ENCODE results near the gene LDLRAD4.

Gene LDLRAD4

DNA sequence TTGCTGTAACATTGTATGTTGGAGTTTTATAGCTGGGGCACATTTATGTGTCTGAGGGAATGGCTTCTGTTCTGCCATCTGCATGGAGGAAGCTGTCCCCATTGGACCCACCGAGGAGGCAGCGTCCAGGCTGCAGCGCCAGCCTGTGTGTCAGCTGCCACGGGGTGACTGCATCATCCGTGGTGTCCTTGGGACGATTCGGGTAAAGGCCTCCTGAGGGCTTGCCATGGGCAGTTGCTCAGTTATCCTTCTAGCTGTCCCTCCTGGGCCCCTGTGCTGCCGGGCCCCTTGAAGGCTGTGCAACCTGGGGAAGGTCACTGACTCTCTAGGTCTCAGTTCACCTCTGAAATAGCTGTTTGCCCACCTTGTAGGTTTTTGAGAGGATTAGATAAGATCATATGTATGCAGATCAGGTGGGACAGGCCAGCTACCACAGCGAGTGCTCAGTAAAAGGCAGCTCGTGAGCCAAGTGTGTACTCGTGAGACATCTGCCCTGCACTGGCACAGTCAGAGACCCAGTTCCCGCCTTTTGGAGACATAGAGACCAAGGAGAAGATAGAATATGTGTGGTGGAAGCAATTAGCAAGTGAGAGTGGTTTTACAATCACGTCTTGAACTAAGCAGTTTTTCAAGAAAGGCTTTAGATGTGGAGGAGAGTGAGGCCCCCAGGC lies 10.6 kb downstream of the LDLRAD4 start:
- no peak for DNase-seq (ENCODE audit: low read depth)

DNA sequence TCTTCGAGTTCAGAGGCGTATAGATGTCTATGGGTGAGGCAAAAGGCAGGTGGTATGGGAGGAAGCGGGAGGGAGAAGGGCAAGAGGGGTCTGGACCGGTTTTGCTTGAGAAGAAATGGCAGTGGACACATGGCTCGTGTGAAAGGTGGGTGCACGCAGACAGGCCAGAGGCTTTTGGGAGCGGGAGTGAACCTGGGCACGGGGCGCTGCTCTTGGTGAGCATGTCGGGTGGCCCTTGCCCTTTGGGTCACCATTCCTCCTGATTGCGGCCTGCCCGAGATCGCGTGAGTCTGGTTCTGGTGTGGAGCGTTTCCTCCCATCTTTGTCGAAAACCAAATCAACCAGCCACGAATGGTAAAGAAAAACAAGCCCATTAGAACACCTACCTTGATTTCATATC lies 12.6 kb downstream of the LDLRAD4 start:
- DNase-seq (ENCODE audit: low read depth) = no peak

DNA sequence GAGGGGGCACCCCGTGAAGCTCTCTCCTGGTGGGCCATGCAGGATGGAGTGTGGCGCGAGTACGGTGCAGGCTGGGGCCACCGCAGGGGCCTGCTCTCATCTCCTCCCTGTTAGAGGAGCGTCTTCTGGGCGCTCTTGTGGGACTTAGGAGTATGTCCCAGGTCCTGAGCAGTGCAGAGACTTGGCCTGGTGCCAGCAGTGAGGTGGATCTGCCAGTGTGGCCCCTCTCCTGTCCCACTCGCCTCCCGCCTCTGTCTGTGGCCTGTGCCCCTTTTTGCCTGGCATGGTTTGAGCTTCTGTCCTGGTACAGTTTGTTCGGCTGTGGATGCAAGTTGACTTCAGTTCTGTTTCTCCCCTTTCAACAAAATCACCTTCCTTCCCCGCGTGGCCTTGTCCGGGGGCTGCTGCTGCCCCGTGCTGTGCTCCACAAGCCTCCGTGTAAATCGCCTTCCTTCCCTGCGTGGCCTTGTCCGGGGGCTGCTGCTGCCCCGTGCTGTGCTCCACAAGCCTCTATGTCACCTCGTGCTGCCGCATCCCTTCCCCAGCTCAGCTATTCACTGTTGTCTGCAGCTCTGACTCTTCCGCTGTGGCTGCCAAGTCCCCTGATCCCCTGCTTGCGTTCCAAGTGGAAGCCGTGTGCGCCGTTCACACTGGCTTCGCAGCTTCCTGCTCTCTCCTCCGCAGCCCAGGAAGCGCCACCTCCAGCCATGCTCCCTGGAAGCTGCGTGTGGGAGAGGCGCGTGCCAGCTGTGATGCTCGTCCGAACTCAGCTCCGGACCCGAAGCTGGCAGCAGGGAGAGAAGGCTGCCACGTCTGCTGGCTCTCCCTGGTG lies 13.7 kb downstream of the LDLRAD4 start:
- no peak for DNase-seq (ENCODE audit: low read depth)

DNA sequence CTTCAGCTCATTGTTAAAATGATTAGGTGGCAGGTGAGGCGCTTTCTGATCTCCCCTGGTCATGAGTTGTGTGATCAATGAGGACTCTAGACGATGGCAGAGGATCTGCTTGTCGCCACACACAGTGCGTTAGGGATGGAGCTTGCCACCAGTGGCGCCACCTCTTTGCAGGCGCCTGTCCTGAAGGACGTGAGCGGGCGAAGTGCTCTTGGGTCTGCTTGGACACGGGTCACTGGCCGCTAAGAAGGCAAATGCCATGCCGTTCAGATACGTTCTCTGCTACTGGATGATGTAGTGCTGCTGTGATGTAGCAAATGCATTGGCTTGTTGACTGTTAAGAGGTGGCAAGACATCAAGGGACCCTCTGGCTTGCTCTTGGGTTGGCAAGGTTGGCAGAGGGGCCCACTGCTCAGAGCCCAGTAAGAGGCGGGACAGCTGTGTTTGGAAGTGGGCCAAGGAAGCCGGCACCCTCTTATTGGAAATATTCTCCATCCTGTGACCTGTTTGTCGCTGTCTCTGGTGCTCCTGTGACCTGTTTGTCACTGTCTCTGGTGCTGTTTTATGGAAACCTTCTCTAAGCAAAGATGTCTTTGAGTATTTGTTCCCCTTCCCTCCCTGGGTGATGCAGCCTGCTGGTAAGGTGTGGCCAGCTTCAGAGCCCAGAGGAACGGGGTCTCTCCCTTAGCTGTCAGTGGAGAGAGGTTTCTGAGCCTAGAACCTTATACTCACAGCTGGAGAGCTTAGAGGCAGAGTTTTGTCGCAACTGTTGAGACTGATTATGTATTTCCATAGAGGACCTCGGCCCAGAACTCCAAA lies 14.6 kb downstream of the LDLRAD4 start:
- DNase-seq (ENCODE audit: low read depth) = no peak

DNA sequence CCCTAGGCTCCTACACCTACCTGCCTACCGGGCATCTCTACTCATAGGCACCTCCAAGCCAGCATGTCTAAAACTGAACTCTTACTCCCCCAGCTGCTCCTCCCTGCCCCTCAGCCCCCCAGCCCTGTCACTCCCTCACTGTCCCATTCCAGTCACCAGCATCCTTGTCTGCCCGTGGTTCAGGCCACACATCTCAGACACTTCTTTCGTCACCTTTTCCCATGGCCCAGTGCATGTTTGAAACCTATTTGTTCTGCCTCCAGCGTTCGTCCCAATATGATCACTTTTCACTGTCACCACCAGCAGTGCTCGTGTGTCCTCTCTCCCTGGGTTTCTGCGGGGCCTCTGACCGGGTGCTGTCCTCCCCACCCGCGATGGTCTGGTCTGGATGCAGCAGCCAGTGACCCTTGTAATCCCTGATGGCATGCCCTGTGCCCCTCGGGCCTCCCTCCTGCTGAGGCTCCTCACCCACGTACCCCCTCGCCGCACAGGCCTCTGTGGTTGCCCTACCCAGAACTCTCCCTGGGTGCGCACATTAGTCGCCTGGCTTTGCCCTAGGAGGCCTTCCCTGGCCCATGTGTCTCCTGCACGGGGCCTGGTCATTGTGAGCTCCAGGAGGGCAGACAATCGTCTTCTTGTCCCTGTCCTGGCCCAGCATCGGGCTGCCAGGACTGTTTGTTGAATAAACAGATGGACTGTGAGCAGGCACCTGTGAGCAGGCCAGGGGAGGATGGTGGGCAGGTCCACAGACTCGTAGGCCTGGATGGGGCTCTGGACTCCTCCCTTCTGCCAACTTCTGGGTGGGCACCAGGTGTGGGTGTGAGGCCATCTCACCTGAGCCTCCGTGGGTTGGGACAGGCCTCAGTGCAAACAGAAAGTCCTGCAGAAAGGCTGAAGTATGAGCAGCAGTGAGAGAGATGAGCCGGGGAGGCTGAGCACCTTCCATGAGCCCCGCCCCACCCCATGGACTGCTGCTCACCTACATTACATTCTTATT lies 15.5 kb downstream of the LDLRAD4 start:
- no peak for DNase-seq (ENCODE audit: low read depth)

DNA sequence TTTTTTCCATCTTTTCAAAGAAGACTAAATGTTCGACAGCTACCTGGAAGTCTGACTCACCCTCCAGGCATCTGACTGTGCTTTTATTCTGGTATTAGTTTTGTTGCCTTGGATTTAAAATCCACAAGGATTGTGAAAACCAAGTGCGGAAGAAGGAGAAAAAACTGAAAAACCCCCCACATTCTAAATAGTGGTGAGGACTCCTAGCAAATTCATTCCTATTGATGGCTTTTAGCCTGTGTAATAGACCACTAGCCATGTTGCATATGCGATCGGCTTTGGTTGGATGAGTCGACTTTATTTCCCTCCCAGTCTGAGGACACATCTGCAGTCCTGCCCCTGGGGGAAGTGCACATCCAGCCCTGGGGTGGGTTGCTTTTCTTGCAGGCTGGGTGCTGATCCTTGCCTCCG lies 16.9 kb downstream of the LDLRAD4 start:
- no peak for DNase-seq (ENCODE audit: low read depth)

DNA sequence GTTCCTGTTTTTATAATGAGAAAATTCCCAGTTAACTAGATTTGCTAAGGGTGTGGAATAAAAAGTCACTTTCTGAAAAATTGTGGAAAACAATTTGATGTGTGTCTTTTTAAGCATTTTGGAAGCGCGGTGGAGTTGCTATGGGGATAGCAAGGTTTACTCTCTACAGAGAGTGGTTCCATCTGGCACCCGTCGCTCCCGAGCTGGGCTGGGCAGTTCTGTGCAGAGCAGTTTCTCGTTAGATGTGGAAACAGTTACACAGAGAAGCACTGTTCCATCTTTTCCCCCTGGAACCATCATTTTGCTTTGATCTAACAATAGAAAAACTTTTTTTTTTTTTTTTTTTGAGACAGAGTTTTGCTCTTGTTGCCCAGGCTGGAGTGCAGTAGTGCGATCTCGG lies 17.4 kb downstream of the LDLRAD4 start:
- DNase-seq (ENCODE audit: low read depth) = no peak

DNA sequence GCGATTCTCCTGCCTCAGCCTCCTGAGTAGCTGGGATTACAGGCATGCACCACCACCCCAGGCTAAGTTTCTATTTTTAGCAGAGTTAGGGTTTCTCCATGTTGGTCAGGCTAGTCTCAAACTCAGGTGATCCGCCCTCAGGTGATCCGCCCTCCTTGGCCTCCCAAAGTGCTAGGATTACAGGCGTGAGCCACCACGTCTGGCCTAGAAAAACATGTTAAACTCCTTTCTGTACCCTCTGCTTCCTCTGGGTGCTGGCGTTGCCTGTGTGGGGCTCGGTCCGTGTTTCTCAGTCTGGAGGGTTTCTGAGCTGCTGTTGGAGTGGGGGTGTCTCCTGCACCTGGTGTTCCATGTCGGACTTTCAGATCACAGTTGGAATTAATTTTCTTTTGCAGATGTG lies 17.9 kb downstream of the LDLRAD4 start:
- DNase-seq (ENCODE audit: low read depth) = no peak

DNA sequence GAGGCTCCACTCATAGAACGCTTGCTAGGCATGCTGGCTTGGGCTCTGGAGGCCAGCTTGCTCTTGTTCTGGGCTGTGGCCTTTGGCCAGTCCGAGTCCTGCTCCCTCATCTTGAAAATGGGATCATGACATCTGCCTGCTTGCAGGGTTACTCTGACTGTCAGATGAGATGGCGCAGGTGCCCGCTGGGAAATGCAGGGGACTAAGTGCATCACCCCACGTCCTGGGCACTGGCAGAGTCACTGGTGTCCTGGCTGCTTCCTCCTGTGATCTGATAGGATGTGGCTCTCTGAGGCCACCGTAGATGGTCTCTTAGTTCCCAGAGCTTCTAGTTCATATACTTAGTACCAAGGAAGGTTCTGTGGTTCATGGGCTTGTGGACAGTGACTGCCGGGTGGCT lies 18.5 kb downstream of the LDLRAD4 start:
- DNase-seq (ENCODE audit: low read depth) = no peak

DNA sequence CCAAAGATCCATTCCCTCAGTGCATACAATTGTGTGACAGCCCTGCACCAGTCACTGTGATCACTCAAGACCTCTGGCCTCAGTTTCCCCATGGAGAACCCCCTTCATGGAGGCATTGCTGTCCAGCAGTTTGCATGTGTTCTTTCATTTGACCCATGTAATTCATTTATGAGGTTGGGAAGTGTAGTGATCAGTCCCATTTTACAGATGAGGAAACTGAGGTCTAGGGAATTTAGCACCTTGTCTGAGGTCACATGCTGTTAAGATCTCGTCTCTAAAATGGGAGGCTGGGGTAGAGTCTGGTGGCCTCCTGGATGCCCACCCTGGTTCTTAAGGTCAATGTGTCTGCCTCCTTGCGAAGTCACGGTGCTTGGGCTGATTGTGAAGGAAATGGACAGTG lies 19.1 kb downstream of the LDLRAD4 start:
- no peak for DNase-seq (ENCODE audit: low read depth)

DNA sequence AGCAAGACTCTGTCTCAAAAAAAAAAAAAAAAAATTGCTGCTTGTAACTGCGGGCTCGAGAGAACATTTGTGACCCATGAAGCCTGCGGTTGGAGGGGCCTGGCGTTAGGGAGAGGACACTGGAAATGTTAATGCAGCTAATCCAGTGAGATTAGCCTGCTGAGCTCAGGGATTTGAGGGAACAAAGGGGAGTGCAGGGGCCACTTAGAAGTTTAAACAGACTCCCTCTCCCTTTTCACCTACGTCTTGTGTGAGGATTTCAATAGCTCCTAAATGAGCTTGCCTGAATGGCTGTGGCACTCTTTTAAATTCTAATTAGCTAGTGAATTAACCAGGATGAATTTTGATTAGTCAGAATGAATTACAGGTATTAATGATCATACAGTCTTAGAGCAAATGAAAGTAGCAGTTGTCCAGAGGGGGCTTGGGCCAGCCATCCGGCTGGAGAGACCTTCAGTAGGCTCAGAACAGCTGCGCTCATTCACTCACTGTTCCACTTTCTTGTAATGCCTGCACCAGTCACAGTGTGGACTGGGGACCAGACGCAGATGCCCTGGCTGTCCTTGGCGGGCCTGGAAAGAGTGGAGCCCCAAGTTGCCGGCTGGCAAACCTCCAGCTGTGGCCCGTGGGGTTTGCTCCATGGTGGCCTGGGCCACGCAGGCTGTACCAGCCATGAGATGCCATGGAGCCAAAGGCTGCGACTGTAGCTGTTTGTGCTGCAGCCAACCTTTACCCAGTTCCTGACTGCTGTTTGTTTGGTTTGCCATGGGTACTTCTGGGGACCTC lies 20.8 kb downstream of the LDLRAD4 start:
- DNase-seq (ENCODE audit: low read depth) = no peak

DNA sequence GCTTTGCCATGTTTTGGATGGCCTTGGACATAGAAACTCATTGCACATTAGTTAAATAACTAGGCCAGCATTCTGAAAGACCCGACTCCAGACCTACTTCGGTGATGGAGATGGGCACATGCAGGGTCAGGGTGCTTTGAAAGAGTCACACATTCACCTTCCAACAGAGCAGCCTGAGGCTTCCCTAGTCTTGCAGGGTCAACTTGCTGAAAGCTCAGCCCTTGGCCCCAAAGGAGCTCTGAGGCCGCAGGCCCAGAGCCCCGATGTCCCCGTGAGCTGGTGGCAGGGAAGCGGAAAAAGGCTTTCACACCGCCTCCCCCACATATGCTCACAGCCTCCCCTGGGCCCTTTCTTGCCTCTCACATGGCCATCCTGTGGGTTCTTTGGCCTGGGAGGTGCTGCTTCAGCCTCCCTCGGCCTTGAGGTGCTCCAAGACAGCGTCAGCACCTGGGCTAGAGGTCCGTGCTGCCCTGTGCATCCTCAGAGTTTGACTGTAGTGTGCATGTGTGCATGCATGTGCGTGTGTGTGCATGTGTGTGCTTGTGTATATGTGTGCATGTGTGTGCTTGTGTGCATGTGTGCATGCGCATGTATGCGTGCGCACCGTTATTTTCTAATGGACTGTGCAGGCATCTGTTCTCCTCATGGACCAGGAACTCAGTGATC lies 21.6 kb downstream of the LDLRAD4 start:
- no peak for DNase-seq (ENCODE audit: low read depth)

DNA sequence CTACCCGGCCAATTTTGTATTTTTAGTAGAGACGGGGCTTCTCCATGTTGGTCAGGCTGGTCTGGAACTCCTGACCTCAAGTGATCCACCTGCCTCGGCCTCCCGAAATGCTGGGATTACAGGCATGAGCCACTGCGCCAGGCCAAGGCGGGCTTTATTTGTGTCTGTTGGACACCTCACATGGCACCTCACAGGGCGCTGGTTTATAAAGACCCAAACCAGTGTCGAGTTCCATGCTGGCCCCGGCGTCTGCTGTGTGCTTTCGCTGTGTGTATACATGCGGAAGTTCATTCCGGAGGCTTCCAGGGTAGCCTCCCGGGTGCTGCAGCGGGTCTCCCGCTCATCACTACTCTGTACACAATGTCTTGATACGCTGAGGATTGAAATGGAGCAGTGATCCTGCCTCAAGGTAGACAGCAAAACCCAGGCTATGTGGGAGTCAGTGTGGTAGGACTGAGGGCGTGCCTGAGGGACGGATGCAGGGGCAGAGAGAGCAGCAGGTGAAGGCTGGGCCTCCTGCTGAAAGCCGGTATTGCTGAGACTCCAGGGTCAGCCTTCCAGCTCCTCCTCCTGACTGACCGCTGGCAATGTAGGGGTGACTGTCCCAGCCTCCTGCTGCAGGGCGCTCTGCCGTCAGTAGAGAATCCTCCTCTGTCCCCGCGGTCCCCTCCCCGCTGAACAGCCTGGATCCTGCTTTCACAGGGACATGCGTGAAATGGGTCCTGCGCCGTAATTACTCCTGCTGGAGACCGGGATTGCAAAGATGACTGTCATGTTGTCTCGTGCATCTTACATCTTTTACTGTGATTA lies 22.7 kb downstream of the LDLRAD4 start:
- no peak for DNase-seq (ENCODE audit: low read depth)

DNA sequence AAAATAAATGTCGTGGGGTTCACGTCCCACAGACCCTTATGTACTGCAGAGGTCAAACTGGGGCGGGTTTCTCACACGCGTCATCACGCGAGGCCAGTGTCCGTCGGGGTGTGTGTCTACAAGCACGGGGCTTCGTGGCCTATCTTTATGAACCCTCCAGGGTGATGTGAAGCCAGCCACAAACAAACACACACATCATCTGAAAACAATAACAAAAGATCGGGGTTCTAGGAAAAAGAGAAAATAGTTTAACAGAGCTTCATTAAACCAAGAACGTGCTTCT lies 23.3 kb downstream of the LDLRAD4 start:
- no peak for DNase-seq (ENCODE audit: low read depth)

DNA sequence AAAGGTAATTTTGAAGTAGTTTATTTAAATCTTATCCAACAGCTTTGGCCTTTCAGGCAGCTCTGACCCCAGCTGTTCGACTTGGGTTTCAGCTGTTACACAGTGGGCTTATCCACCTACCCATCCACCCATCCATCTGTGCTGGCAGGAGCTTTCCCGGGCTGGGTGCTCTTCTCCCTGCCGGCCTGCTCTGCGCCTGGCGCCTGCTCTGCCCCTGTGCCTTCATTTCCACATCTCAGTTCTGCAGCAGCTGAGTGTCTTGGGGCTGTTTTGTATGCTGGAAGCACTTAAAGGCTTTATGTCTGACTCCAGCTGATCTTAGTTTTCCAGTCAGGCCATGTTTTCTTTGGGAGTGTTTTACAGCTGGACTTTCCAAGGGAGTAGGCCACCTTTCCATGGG lies 24.2 kb downstream of the LDLRAD4 start:
- no peak for DNase-seq (ENCODE audit: low read depth)

DNA sequence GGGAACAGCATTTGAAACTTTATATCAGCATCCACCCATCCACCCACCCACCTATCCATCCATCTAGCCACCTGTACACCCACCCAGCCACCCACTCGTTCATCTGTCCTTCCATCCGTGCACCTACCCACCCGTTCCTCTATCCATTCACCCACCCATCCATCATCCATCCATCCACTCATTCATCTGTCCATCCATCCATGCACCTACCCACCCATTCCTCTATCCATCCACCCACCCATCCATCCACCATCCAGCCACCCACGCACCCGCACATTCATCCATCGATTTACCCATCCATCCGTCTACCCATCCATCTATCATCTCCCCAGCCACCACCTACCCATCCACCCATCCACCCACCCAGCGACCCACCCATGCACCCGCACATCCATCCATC lies 24.8 kb downstream of the LDLRAD4 start:
- no peak for DNase-seq (ENCODE audit: low read depth)

DNA sequence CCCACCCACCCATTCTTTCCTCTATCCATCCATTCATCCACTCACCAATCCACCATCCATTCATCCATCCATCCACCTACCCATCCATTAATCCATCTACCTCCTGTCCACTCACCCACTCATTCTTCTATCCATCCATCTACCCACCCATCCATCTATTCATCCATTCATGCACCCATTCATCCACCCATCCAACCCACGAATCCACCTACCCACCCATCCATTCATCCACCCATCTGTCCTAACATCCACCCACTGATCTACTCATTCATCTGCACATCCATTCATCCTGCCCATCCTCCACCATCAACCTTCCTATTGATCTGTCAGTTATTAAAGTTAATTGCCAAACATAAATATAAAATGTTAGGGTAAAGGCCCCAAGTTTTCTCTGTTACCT lies 25.6 kb downstream of the LDLRAD4 start:
- no peak for DNase-seq (ENCODE audit: low read depth)

DNA sequence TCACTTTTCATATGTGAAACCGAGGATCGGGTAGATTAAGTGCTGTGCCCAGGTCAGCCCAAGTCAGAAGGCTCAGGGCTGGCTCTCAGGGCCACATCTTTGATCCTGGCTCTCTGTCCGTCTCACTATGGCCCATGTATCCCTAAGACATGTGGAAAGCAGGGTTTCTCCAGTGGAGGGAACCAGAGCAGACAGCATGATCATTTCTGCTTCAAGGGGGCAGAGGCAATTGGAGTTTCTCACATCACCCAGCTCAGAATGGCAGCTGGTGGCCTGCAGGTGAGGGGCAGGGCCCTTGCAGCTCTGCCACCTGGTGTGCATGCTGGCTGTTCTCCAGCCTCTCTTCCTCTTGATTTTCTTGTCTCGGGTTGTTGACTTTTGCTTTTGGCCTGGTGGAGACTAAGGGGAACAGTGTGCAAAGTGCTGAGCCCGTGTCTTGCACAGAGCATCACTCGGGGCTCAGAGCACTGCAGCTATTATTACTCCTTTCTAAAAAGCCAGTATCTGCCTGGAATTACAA lies 27.0 kb downstream of the LDLRAD4 start:
- DNase-seq (ENCODE audit: low read depth) = no peak

DNA sequence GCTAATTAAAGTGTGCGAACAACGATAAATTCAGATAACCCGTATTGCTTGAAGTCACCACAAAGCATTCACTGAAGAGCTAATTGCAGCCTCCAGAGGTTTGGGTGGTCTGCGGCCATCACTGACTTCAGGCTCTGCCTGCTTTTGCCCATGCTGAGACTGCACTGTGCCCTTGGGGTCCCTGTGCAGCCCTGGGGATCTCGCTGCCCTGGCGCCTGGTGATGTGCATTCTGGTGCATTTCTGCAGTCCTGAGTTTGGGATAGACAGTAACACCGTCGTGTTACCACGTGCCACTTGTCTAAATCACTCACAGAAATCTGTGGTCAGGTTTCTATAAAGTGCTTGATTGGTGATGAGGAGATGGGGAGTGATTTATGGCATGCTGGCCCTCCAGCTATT lies 27.6 kb downstream of the LDLRAD4 start:
- DNase-seq (ENCODE audit: low read depth) = no peak

All from activated T-cell treated with anti-CD3 and anti-CD28 coated beads for 48 hours (primary cell).